Measurements from ENCODE around the gene BTG3.

- TF ChIP-seq EP300 (IDR thresholded peaks at IDR 0.05) (no peak), CTCF (IDR thresholded peaks at IDR 0.05) (no peak)
Measured at GRCh38 chr21:17570786-17571185, 41.9 kb downstream of the BTG3 start.
